B cell (primary cell): Measurements from ENCODE around the gene RC3H2. TPM values are rescaled to one million over a fixed set of nuclear protein-coding genes. Genes with fewer than 3 reads are reported as not detected.

Experiments used
- ATAC-seq: fragments of 200-7000 bp; cut with Tn5 transposase; one replicate; pipeline ENCODE4 v1.10.0; 2021; ENCODE audit warnings: low read depth, mild to moderate bottlenecking, moderate number of reproducible peaks, moderate library complexity
- CTCF ChIA-PET: fragments of 350-600 bp; sonication (Branson Sonifier 250); formaldehyde crosslinking; loops from one replicate; lab custom pipeline; 2021; ENCODE audit warnings: antibody characterized with exemption, inconsistent platforms; lab: Charles Lee
- POLR2A ChIA-PET: fragments of 350-600 bp; sonication (Branson Sonifier 250); formaldehyde crosslinking; loops from one replicate; lab custom pipeline; 2021; ENCODE audit warnings: antibody characterized with exemption; lab: Charles Lee
- DNase-seq: peaks from one replicate; pipeline ENCODE4 v3.0.0; 2013
- H2AFZ ChIP-seq: 2 replicates; pipeline ENCODE4 v1.6.1; 2012; ENCODE audit warnings: mild to moderate bottlenecking, low read depth, low read length; ENCODE audit not compliant: insufficient read depth, poor library complexity, severe bottlenecking
- H3K27ac ChIP-seq, 2 donors: 1 replicate in 1 of 2; 2 replicates in 1 of 2; pipeline ENCODE4 v1.5.1; 2012 to 2013; ENCODE audit warnings: low read length in 2 of 2, mild to moderate bottlenecking in 2 of 2, moderate library complexity in 1 of 2
- H3K27me3 ChIP-seq, 4 experiments: fragments of 200-600 bp in 1 of 4; sonication (generic) in 1 of 4; replicated peaks in 1 of 4; 1 replicate in 2 of 4; 2 replicates in 2 of 4; pipeline versions ENCODE4 v1.6.1 to v1.7.0; 2013 to 2016; ENCODE audit warnings: low read length in 3 of 4, mild to moderate bottlenecking in 2 of 4, mixed read lengths in 1 of 4, moderate library complexity in 1 of 4; ENCODE audit not compliant: insufficient read depth in 4 of 4, control insufficient read depth in 3 of 4; ENCODE audit errors: control extremely low read depth in 1 of 4
- H3K36me3 ChIP-seq, 2 experiments: replicated peaks in 1 of 2; 1 replicate in 1 of 2; 2 replicates in 1 of 2; pipeline versions ENCODE4 v1.6.1 to v1.7.1; 2013; ENCODE audit warnings: low read length in 1 of 2; ENCODE audit not compliant: insufficient read depth in 2 of 2, control insufficient read depth in 1 of 2; ENCODE audit errors: control extremely low read depth in 1 of 2, extremely low read depth in 1 of 2
- H3K4me1 ChIP-seq, 2 donors: fragments of 200-600 bp in 1 of 2; sonication (generic) in 1 of 2; 1 replicate in 1 of 2; 2 replicates in 1 of 2; pipeline versions ENCODE4 v1.5.1 to v1.6.1; 2013 to 2017; ENCODE audit warnings: low read length in 2 of 2; ENCODE audit not compliant: control insufficient read depth in 2 of 2, insufficient read depth in 2 of 2
- H3K4me2 ChIP-seq: replicated peaks from 2 replicates; pipeline ENCODE3; 2012; ENCODE audit warnings: mild to moderate bottlenecking, low read depth, low read length; ENCODE audit not compliant: poor library complexity, severe bottlenecking
- H3K4me3 ChIP-seq, 5 experiments: fragments of 200-600 bp in 1 of 5; sonication (generic) in 1 of 5; 1 replicate in 3 of 5; 2 replicates in 2 of 5; pipeline versions ENCODE4 v1.5.1 to v1.7.0; 2011 to 2016; ENCODE audit warnings: low read length in 4 of 5, mild to moderate bottlenecking in 4 of 5, low read depth in 2 of 5, control low read depth in 1 of 5, moderate library complexity in 1 of 5; ENCODE audit not compliant: insufficient read depth in 1 of 5; ENCODE audit errors: control extremely low read depth in 1 of 5, extremely low read depth in 1 of 5
- H3K79me2 ChIP-seq: fragments of 200-600 bp; sonication (generic); one replicate; pipeline ENCODE4 v1.6.0; 2016; ENCODE audit warnings: low read length; ENCODE audit not compliant: control insufficient read depth, insufficient read depth
- H3K9ac ChIP-seq: fragments of 200-600 bp; sonication (generic); 2 replicates; pipeline ENCODE4 v1.6.1; 2017; ENCODE audit warnings: mild to moderate bottlenecking, low read length, moderate library complexity
- H3K9me3 ChIP-seq, 3 donors: one replicate each; pipeline versions ENCODE4 v1.6.1 to v1.7.1; 2013; ENCODE audit warnings: low read length in 2 of 3; ENCODE audit not compliant: control insufficient read depth in 2 of 3, insufficient read depth in 1 of 3; ENCODE audit errors: control extremely low read depth in 1 of 3
- H4K20me1 ChIP-seq: 2 replicates; pipeline ENCODE4 v1.6.0; 2012; ENCODE audit warnings: mild to moderate bottlenecking, low read length; ENCODE audit not compliant: insufficient read depth, control insufficient read depth, poor library complexity, severe bottlenecking
- H3K27ac Mint-ChIP-seq: one replicate; pipeline ENCODE4 v1.8.0; 2021; ENCODE audit warnings: mixed read lengths
- H3K27me3 Mint-ChIP-seq: one replicate; pipeline ENCODE4 v1.8.0; 2021; ENCODE audit warnings: mixed read lengths
- H3K4me1 Mint-ChIP-seq: one replicate; pipeline ENCODE4 v1.8.0; 2021; ENCODE audit warnings: mixed read lengths
- H3K4me3 Mint-ChIP-seq: one replicate; pipeline ENCODE4 v1.8.0; 2021; ENCODE audit warnings: mixed read lengths
- H3K9me3 Mint-ChIP-seq: one replicate; pipeline ENCODE4 v1.8.0; 2022; ENCODE audit warnings: mixed read lengths; ENCODE audit not compliant: insufficient read depth
- EZH2 ChIP-seq: IDR thresholded peaks from 2 replicates; pipeline ENCODE4 v1.6.1; 2012; ENCODE audit warnings: borderline replicate concordance, low read depth, mild to moderate bottlenecking, moderate library complexity, low read length; ENCODE audit not compliant: insufficient read depth, poor library complexity, severe bottlenecking
- whole genome bisulfite sequencing: methylation state at CpG from one replicate; pipeline ENCODE4 v1.1.5; 2013; ENCODE audit warnings: missing lambda C conversion rate; ENCODE audit not compliant: insufficient coverage; 5-methylcytosine and 5-hydroxymethylcytosine counted together
- intact Hi-C: fragments of 100-400 bp; cut with micrococcal nuclease; formaldehyde crosslinking; loops from one replicate; pipeline ENCODE4 v1.10.0; 2022
- polyA plus RNA-seq: library from polyadenylated mRNA; depleted of rRNA; stranded (reverse); fragments of >200 nt; gene quantifications from 2 replicates; pipeline ENCODE4 v1.2.3, GENCODE V29; 2012
- total RNA-seq, 2 donors: library from RNA; stranded (reverse); fragments of 120-200 nt in 1 of 2; gene quantifications; 1 replicate in 1 of 2; 2 replicates in 1 of 2; pipeline versions ENCODE4 v1.2.3 to v1.2.4, GENCODE V29; 2013 to 2022
- TF ChIP-seq, protein P1 (sequence below): fragments of 200-600 bp; IDR thresholded peaks from one replicate; pipeline ENCODE4 v1.8.0; 2022; ENCODE audit warnings: antibody characterized with exemption, mild to moderate bottlenecking

Gene RC3H2
- total and polyA plus RNA-seq, 2 donors (not counting 1 experiment from before 2014, with no cell fraction given) = 17.2 to 74.4 TPM

DNA sequence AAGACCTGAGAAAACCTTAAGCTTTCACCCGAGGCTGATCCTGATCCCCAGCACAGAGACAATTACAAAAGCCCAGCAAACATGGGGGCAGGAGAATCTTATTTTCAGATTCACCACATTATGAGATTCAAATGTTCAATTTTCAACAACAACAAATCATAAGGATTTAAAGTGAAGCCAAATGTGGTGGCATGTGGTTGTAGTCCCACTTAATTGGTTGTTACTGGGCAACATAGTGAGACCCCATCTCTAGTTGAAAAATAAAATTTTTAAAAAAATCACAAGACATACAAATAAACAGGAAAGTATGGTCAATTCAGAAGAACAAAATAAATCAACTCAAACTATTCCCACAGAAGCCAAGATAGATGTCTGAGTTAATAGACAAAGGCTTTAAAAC is 31.7 kb upstream of the RC3H2 start:
- TF ChIP-seq EZH2 = no peak
- TF ChIP-seq, protein P1, sequence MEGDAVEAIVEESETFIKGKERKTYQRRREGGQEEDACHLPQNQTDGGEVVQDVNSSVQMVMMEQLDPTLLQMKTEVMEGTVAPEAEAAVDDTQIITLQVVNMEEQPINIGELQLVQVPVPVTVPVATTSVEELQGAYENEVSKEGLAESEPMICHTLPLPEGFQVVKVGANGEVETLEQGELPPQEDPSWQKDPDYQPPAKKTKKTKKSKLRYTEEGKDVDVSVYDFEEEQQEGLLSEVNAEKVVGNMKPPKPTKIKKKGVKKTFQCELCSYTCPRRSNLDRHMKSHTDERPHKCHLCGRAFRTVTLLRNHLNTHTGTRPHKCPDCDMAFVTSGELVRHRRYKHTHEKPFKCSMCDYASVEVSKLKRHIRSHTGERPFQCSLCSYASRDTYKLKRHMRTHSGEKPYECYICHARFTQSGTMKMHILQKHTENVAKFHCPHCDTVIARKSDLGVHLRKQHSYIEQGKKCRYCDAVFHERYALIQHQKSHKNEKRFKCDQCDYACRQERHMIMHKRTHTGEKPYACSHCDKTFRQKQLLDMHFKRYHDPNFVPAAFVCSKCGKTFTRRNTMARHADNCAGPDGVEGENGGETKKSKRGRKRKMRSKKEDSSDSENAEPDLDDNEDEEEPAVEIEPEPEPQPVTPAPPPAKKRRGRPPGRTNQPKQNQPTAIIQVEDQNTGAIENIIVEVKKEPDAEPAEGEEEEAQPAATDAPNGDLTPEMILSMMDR = no peak
- Histone ChIP-seq H3K79me2 (peaks cover 78% of the 10 kb centered on the region), H3K27me3 (no peaks in the 10 kb centered on the region), H3K4me1 (peaks cover 23 to 28% of the 10 kb centered on the region in 2 donors), H3K4me3 (no peak overlapping the region), H4K20me1 (peaks cover 6% of the 10 kb centered on the region), H3K27ac (no peak overlapping the region), H3K4me2 (no peak overlapping the region), H3K9ac (no peak overlapping the region), H3K9me3 (no peaks in the 10 kb centered on the region), H3K36me3 (peaks cover 0 to 12% of the 10 kb centered on the region in 2 experiments), H2AFZ (no peak overlapping the region)
- DNase-seq (no peak), ATAC-seq (no peak)
- Mint-ChIP-seq H3K27ac (no peak overlapping the region), H3K4me1 (peaks cover 29% of the 10 kb centered on the region), H3K4me3 (no peak overlapping the region), H3K27me3 (no peaks in the 10 kb centered on the region), H3K9me3 (no peaks in the 10 kb centered on the region)
- intact Hi-C loops = no loop called here
- 100% methylated on average over 1 of the region's 1 CpG for WGBS
- CTCF ChIA-PET = no interaction called here
- POLR2A ChIA-PET = no interaction called here

DNA sequence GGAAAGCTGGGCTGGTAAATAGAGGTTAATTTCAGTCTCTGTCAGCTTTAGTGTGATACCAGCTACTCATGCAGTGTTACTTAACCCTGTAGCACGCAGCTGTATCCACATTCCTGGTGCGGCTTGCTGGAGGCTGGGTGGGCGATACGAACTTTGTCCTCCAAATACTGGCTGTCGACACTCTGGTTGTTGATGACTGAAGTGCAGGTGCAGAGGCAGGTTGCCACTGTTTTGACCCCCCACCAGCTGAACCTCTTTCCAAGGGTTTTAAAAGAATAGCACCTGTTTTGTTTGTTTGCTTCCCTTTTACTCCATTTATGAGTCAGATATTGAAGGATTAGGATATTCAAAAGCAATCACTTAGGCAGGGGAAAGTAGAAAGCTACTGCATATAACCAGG is 31.3 kb upstream of the RC3H2 start:
- H3K27me3 Mint-ChIP-seq = no peaks in the 10 kb centered on the region
- no peak overlapping the region for H2AFZ ChIP-seq
- peaks cover 28% of the 10 kb centered on the region for H3K4me1 Mint-ChIP-seq
- peaks cover 0 to 12% of the 10 kb centered on the region in 2 experiments for H3K36me3 ChIP-seq
- H3K4me3 Mint-ChIP-seq = no peak overlapping the region
- no peak for DNase-seq
- no peak for TF ChIP-seq EZH2
- TF ChIP-seq, protein P1 = no peak
- H3K4me1 ChIP-seq = peaks cover 19 to 24% of the 10 kb centered on the region in 2 donors
- H3K27ac Mint-ChIP-seq = no peak overlapping the region
- H3K9me3 ChIP-seq = no peaks in the 10 kb centered on the region
- CTCF ChIA-PET = no interaction called here
- no peak for ATAC-seq
- H3K4me3 ChIP-seq = no peak overlapping the region
- H3K79me2 ChIP-seq = peaks cover 76% of the 10 kb centered on the region
- POLR2A ChIA-PET = no interaction called here
- H3K9me3 Mint-ChIP-seq = no peaks in the 10 kb centered on the region
- intact Hi-C loops = no loop called here
- peaks cover 4% of the 10 kb centered on the region for H4K20me1 ChIP-seq
- H3K27ac ChIP-seq = no peak overlapping the region
- H3K4me2 ChIP-seq = no peak overlapping the region
- WGBS = 98% methylated on average over 5 of the region's 5 CpGs
- no peaks in the 10 kb centered on the region for H3K27me3 ChIP-seq
- no peak overlapping the region for H3K9ac ChIP-seq
